Thoracic aorta (tissue), 2 donors: Measurements from ENCODE around the gene BRSK1. TPM values are rescaled to one million over a fixed set of nuclear protein-coding genes. Genes with fewer than 3 reads are reported as not detected.

ENCODE experiments used
- ATAC-seq: fragments of 150-250 bp; one replicate; pipeline ENCODE4 v1.8.0; 2017; ENCODE audit warnings: low read depth; ENCODE audit not compliant: insufficient number of reproducible peaks, low FRiP score
- DNase-seq: peaks from one replicate; pipeline ENCODE4 v3.0.0-alpha.2; 2020; ENCODE audit warnings: low spot score
- H3K27ac ChIP-seq, 2 donors: fragments of 200-600 bp; sonication (generic); 1 replicate in 1 of 2; 2 replicates in 1 of 2; pipeline ENCODE4 v1.5.1; 2016; ENCODE audit warnings: mild to moderate bottlenecking in 2 of 2, moderate library complexity in 2 of 2
- H3K27me3 ChIP-seq: fragments of 200-600 bp; sonication (generic); replicated peaks from 2 replicates; pipeline ENCODE4 v1.6.0; 2016; ENCODE audit warnings: mild to moderate bottlenecking; ENCODE audit not compliant: insufficient read depth
- H3K36me3 ChIP-seq: fragments of 200-600 bp; sonication (generic); one replicate; pipeline ENCODE4 v1.5.1; 2016
- H3K4me1 ChIP-seq, 2 donors: fragments of 200-600 bp; sonication (generic); 1 replicate in 1 of 2; 2 replicates in 1 of 2; pipeline versions ENCODE4 v1.5.1 to v1.6.0; 2016; ENCODE audit warnings: low read depth in 2 of 2, mild to moderate bottlenecking in 1 of 2; ENCODE audit not compliant: control insufficient read depth in 1 of 2
- H3K4me3 ChIP-seq: fragments of 200-600 bp; sonication (generic); 2 replicates; pipeline ENCODE4 v1.5.1; 2016; ENCODE audit warnings: mild to moderate bottlenecking
- H3K9me3 ChIP-seq: fragments of 200-600 bp; sonication (generic); 2 replicates; pipeline ENCODE4 v1.5.1; 2016
- CTCF ChIP-seq: fragments of 200-600 bp; sonication (generic); IDR thresholded peaks from one replicate; pipeline ENCODE4 v1.5.1; 2019; ENCODE audit warnings: antibody characterized with exemption
- total RNA-seq, 2 donors: library from RNA; depleted of rRNA; stranded (reverse); fragments of >200 nt; gene quantifications; one replicate each; pipeline versions ENCODE4 v1.1.0 to v1.2.3, GENCODE V29; 2016

Gene BRSK1
- total RNA-seq, 2 donors from 2014 or later, result 10.8 to 16.7 TPM

DNA sequence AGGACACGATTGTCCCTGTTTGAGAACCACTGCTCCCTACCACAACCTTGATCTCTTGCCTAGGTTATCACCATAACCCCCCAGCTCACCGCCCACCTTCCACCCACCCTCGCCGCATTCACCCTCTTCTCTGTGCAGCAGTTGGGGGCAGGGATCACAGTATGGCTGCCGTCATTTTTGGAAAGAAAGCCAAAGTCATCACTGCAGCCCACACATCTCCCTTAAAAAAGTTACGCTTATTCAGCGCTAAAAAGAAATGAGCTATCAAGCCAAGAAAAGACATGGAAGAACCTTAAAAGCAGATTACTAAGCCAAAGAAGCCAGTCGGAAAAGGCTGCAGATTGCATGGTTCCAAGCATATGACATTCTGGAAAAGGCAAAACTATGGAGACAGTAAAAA is 14.5 kb upstream of the BRSK1 start:
- no peaks in the 10 kb centered on the region for H3K4me1 ChIP-seq
- no peak for TF ChIP-seq CTCF
- no peaks in the 10 kb centered on the region for H3K9me3 ChIP-seq
- no peak overlapping the region for H3K27ac ChIP-seq
- H3K27me3 ChIP-seq, result no peaks in the 10 kb centered on the region
- H3K36me3 ChIP-seq, result peaks cover 15% of the 10 kb centered on the region
- no peak for DNase-seq
- H3K4me3 ChIP-seq, result no peak overlapping the region
- no peak for ATAC-seq

- peaks cover 15% of the 10 kb centered on the region for H3K36me3 ChIP-seq
- H3K4me3 ChIP-seq, result no peak overlapping the region
- H3K9me3 ChIP-seq, result no peaks in the 10 kb centered on the region
- no peaks in the 10 kb centered on the region for H3K27me3 ChIP-seq
- DNase-seq (no peak), ATAC-seq (no peak)
- no peak for TF ChIP-seq CTCF
- no peaks in the 10 kb centered on the region for H3K4me1 ChIP-seq
- no peak overlapping the region for H3K27ac ChIP-seq
Measured at GRCh38 chr19:55270172-55270942, 13.4 kb upstream of the BRSK1 start.

- Histone ChIP-seq H3K36me3 (peaks cover 9% of the 10 kb centered on the region), H3K27ac (no peak overlapping the region), H3K4me3 (no peak overlapping the region), H3K4me1 (no peaks in the 10 kb centered on the region), H3K27me3 (no peaks in the 10 kb centered on the region), H3K9me3 (no peaks in the 10 kb centered on the region)
- DNase-seq (no peak), ATAC-seq (no peak)
- no peak for TF ChIP-seq CTCF
Measured at GRCh38 chr19:55272142-55272541, 11.7 kb upstream of the BRSK1 start.

GRCh38 chr19:55273978-55274707 is 9.7 kb upstream of the BRSK1 start:
- Histone ChIP-seq H3K9me3 (no peaks in the 10 kb centered on the region), H3K4me3 (no peak overlapping the region), H3K27ac (no peak overlapping the region), H3K36me3 (peaks cover 9% of the 10 kb centered on the region), H3K4me1 (peaks cover under 1 to 5% of the 10 kb centered on the region in 2 donors), H3K27me3 (no peaks in the 10 kb centered on the region)
- ATAC-seq, result no peak
- DNase-seq, result no peak
- TF ChIP-seq CTCF, result no peak

DNA sequence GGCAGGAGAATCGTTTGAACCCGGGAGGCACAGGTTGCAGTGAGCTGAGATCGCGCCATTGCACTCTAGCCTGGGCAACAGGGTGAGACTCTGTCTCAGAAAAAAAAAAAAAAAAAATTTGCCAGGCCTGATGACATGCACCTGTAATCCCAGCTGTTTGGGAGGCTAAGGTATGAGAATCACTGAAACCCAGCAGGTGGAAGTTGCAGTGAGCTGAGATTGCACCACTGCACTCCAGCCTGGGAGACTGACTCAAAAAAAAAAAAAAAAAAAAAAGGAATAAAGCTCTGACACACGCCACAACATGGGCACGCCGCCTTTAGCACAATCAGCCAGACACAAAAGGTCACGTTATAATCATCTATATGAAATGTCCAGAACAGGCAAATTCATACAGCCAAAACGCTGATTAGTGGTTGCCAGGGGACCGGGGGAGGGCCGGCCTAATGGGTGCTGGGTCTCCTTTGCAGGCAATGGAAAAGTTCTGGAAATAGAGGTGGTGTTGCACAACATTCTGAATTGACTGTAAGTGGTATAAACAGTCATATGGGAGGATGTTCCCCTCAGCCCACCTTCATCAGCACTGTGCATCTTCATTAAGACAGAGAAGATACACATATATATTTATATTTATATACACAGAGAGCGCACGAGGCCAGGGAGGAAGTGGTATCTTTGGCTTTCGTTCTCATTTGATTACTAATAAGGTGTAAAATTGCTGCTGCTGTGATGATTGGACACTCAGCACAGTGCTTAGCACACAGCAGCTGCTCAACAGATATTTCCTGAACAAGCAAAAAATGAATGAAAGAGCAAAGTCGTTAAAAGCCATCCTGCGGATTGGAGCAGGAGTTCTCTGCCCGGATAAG is 7.7 kb upstream of the BRSK1 start:
- Histone ChIP-seq H3K27ac (no peak overlapping the region), H3K9me3 (no peaks in the 10 kb centered on the region), H3K36me3 (peaks cover 9% of the 10 kb centered on the region), H3K4me1 (peaks cover 9 to 17% of the 10 kb centered on the region in 2 donors), H3K27me3 (no peaks in the 10 kb centered on the region), H3K4me3 (no peak overlapping the region)
- no peak for TF ChIP-seq CTCF
- DNase-seq, result no peak
- ATAC-seq, result no peak
